HG03342 (cell line): Measurements from ENCODE around the gene ADAMTS8.

Experiments used
- ATAC-seq: cut with Tn5 transposase; IDR thresholded peaks from one replicate; pipeline ENCODE4 v1.9.1; 2021; ENCODE audit warnings: mild to moderate bottlenecking, moderate library complexity; ENCODE audit not compliant: unreplicated experiment

Gene ADAMTS8

GRCh38 chr11:130421697-130422096 lies 6.7 kb downstream of the ADAMTS8 start:
- no peak for ATAC-seq

- ATAC-seq = no peak
Observed at GRCh38 chr11:130421199-130421585, 7.2 kb downstream of the ADAMTS8 start.

- no peak for ATAC-seq
Observed at GRCh38 chr11:130420478-130421198, 7.8 kb downstream of the ADAMTS8 start.

- no peak for ATAC-seq
Observed at GRCh38 chr11:130418756-130419155, 9.7 kb downstream of the ADAMTS8 start.

- ATAC-seq = no peak
Observed at GRCh38 chr11:130418210-130418609, 10.2 kb downstream of the ADAMTS8 start.

GRCh38 chr11:130416906-130417305 lies 11.5 kb downstream of the ADAMTS8 start:
- ATAC-seq = no peak

GRCh38 chr11:130416530-130416882 lies 11.9 kb downstream of the ADAMTS8 start:
- no peak for ATAC-seq

- ATAC-seq = no peak
Observed at GRCh38 chr11:130415731-130416529, 12.5 kb downstream of the ADAMTS8 start.

- ATAC-seq = no peak
Observed at GRCh38 chr11:130414107-130415080, 14.0 kb downstream of the ADAMTS8 start.

GRCh38 chr11:130413405-130414106 lies 14.9 kb downstream of the ADAMTS8 start:
- ATAC-seq = no peak

- ATAC-seq = no peak
Observed at GRCh38 chr11:130411223-130411622, 17.2 kb downstream of the ADAMTS8 start.

GRCh38 chr11:130409594-130410388 lies 18.6 kb downstream of the ADAMTS8 start:
- ATAC-seq = no peak

GRCh38 chr11:130408901-130409300 lies 19.5 kb downstream of the ADAMTS8 start:
- ATAC-seq = no peak

GRCh38 chr11:130408401-130408890 lies 20.0 kb downstream of the ADAMTS8 start:
- no peak for ATAC-seq

- ATAC-seq = no peak
Observed at GRCh38 chr11:130407978-130408377, 20.4 kb downstream of the ADAMTS8 start.

- no peak for ATAC-seq
Observed at GRCh38 chr11:130405428-130405827, 23.0 kb downstream of the ADAMTS8 start.

- no peak for ATAC-seq
Observed at GRCh38 chr11:130404727-130405126, 23.7 kb downstream of the ADAMTS8 start.

- no peak for ATAC-seq
Observed at GRCh38 chr11:130403967-130404366, 24.4 kb downstream of the ADAMTS8 start.

GRCh38 chr11:130403271-130403804 lies 25.1 kb downstream of the ADAMTS8 start:
- ATAC-seq = no peak
